ENCODE measurements around the gene CASP6.

DNA sequence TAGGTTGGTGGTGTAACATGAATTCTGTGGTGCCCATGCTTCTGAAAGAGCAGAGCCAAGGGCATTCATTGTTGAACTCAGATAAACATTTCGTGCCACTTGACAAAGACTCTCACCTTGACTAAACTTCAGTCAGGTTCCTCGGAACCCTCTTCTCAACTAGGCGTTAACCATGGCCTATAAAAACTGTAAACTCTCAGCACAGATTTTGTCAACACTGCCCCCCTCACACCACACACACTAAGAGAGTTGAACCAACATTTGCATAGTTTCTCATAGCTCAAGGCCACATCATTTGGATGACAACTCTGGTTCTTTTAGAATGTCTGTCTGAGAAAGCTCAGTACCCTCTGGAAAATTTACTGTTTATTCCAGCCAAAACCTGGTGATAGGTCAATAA, 28.1 kb downstream of the CASP6 start:
- no peak for TF ChIP-seq POLR2A (IDR thresholded peaks at IDR 0.05; ENCODE audit: low read depth, low read length)
- no peak for TF ChIP-seq POLR2AphosphoS5 (IDR thresholded peaks at IDR 0.05; ENCODE audit: low read depth, low read length)

Data from GM12892 (cell line).